ENCODE measurements around the gene SCFD2.
A peak's percentile ranks its signal among the peaks of the same experiment; 100 is the strongest.
"Not testable (repeated sequence)": the region's sequence is repeated elsewhere in the genome, so short reads cannot be mapped to it uniquely, and the experiment has no call there.

Gene SCFD2

DNA sequence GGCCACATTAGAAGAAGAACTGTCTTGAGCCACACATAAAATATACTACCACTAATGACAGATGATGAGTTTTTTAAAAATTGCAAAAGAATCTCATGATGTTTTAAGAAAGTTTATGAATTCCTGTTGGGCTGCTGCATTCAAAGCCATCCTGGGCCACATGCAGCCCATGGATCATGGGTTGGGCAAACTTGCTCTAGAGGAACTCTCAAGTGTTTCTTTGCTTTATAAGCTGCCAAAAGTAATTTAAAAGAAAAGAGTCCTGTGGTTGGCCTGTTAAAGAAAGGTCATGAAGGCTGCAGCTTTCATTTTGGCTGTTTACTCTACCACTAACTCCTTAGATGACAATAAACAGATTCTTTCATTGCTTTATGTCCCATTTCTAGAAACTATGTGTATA is 218.2 kb downstream of the SCFD2 start:
- Mint-ChIP-seq H3K36me3 (ENCODE audit: low read depth) (peaks cover 13% of the 10 kb centered on the region), H3K9me3 (no peaks in the 10 kb centered on the region), H3K27ac (no peak overlapping the region), H3K4me1 (ENCODE audit: low read depth) (peaks cover 5% of the 10 kb centered on the region), H3K27me3 (ENCODE audit: low read depth) (no peaks in the 10 kb centered on the region), H3K4me3 (no peak overlapping the region)
- DNase-seq (ENCODE audit: low spot score) = no peak

DNA sequence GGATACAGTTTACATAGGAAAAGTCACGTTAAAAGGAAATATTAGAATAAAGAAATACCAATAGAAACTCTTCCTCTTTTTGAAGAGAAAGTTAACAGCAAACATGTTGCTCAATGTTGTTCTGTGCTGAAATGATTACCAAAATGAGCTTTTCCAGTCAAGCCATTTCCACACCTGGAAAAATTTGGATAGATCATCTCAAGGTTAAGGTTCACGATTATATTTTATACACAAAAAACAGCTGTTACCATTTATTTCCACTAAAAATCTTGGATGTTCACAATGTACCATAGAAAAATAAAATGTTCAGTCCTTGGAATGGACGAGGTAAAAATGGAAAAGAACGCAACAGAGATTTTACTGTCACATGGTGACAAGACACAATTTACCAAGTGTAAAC is 218.7 kb downstream of the SCFD2 start:
- Mint-ChIP-seq H3K27ac (no peak overlapping the region), H3K36me3 (ENCODE audit: low read depth) (peaks cover 13% of the 10 kb centered on the region), H3K4me1 (ENCODE audit: low read depth) (peaks cover 5% of the 10 kb centered on the region), H3K9me3 (no peaks in the 10 kb centered on the region), H3K27me3 (ENCODE audit: low read depth) (no peaks in the 10 kb centered on the region), H3K4me3 (no peak overlapping the region)
- DNase-seq (ENCODE audit: low spot score) = no peak

DNA sequence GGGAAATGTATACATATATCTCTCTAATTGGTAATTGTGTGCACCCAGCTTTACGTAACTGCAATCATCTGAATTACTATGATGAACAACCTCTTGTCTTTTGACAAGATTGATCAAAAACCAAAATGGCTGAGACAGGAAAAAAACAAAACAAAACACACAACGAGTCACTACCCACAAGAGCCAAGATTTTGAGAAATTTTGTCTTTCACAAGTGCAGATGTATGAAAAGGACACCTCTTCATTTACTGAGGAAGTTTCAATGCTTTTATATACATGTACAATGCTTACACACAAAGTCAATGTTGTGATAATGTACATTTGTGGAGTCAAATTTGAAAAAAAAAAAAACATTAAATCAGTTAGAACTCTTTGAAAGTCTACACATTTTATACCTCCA is 224.6 kb downstream of the SCFD2 start:
- H3K9me3 Mint-ChIP-seq = peaks cover 3% of the 10 kb centered on the region

DNA sequence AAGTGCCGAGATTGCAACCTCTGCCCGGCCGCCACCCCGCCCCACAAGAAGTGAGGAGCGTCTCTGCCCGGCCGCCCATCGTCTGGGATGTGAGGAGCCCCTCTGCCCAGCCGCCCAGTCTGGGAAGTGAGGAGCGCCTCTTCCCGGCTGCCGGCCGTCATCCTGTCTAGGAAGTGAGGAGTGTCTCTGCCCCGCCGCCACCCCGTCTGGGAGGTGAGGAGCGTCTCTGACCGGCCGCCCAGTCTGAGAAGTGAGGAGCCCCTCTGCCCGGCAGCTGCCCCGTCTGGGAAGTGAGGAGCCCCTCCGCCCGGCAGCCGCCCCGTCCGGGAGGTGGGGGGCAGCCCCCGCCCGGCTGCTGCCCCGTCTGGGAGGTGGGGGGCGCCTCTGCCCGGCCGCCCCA is 226.6 kb downstream of the SCFD2 start:
- H3K36me3 Mint-ChIP-seq (ENCODE audit: low read depth); H3K9me3 Mint-ChIP-seq; H3K27ac Mint-ChIP-seq; DNase-seq (ENCODE audit: low spot score); H3K4me3 Mint-ChIP-seq; H3K4me1 Mint-ChIP-seq (ENCODE audit: low read depth); H3K27me3 Mint-ChIP-seq (ENCODE audit: low read depth): not testable (repeated sequence)

More for the DNA sequence above, 224.6 kb downstream of the SCFD2 start:
- Mint-ChIP-seq H3K27ac (no peak overlapping the region), H3K36me3 (ENCODE audit: low read depth) (peaks cover 17% of the 10 kb centered on the region), H3K4me1 (ENCODE audit: low read depth) (peaks cover 9% of the 10 kb centered on the region), H3K27me3 (ENCODE audit: low read depth) (no peaks in the 10 kb centered on the region), H3K4me3 (no peak overlapping the region)
- DNase-seq (ENCODE audit: low spot score) = no peak

DNA sequence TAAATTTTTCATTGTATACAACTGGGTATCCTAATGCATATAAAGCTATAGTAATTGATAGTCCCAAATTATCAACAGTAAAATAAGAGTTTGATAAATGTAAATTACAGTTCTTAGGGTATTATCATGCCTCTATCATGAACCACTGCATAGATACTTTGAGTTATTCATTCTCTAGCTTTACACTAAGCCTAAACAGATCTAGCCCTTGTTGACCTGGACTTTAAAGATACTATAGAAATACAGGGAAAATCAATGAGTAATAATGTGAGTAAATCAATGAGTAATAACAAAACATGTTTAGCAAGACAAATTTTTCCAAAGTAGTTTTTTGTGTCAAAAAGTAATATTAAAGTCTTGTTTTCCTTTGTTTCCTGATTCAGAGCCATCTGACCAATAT is 228.4 kb downstream of the SCFD2 start:
- no peak for DNase-seq (ENCODE audit: low spot score)
- no peak overlapping the region for H3K4me3 Mint-ChIP-seq
- peaks cover 9% of the 10 kb centered on the region for H3K36me3 Mint-ChIP-seq (ENCODE audit: low read depth)
- H3K27ac Mint-ChIP-seq = no peak overlapping the region
- no peaks in the 10 kb centered on the region for H3K27me3 Mint-ChIP-seq (ENCODE audit: low read depth)
- peaks cover 9% of the 10 kb centered on the region for H3K4me1 Mint-ChIP-seq (ENCODE audit: low read depth)
- H3K9me3 Mint-ChIP-seq = peaks cover 6% of the 10 kb centered on the region

DNA sequence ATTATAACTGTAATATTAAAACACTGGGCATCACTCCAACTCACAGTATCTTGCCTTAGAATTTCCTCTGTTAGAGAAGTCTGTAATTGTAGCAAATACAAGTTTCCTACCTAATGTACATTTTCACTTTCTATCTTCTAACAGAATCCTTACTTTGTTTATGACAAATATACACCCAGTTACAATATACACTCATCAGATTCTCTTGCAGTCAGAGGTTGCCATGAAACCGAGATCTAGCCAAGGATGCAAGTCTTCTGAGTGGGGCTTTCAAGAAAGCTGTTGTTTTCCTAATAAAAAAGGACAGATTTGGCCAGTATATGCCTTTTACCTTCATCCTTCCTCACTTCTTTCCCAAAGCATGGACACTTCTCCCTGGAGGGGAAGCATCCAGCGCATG is 228.9 kb downstream of the SCFD2 start:
- Mint-ChIP-seq H3K27ac (no peak overlapping the region), H3K4me1 (ENCODE audit: low read depth) (peaks cover 9% of the 10 kb centered on the region), H3K27me3 (ENCODE audit: low read depth) (no peaks in the 10 kb centered on the region), H3K36me3 (ENCODE audit: low read depth) (peaks cover 6% of the 10 kb centered on the region), H3K9me3 (peaks cover 6% of the 10 kb centered on the region), H3K4me3 (no peak overlapping the region)
- no peak for DNase-seq (ENCODE audit: low spot score)

DNA sequence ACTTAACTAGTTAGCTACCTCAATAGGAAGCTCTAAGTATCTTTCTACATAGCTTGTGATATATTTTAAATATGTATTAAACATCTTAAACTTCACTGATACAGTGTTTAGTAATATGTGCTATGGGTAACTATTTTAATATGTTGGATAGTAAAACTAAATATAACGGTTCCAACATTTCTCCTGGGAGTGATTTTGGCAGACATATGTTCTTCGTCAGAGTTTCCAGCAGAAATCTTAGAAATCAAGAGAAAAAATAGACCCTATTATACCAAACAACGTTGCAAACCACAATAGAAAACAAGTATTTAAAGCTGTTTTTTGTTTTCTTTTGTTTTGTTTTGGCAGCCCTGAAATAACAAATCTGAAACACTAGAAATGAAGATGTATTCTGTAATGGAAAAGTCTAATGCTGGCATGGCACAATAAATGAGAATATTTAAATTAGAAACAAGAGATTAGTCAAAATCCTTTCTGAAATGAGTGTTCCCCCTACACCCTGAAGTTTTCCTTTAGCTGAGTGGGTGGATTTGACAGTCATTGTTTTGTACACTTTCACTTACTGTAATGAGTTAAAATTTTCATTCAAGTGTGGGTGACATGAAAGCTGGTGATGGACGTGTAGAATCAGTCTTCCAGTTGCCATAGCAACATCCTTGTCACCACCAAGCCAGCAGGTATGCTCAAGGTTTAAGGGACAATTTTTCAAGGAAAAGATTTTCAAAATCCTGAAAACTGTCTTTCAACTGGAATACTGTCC is 233.5 kb downstream of the SCFD2 start:
- H3K4me3 Mint-ChIP-seq = no peak overlapping the region
- no peak overlapping the region for H3K27ac Mint-ChIP-seq
- H3K9me3 Mint-ChIP-seq = peaks cover 3% of the 10 kb centered on the region
- H3K36me3 Mint-ChIP-seq (ENCODE audit: low read depth) = peaks cover 9% of the 10 kb centered on the region
- H3K27me3 Mint-ChIP-seq (ENCODE audit: low read depth) = no peaks in the 10 kb centered on the region
- DNase-seq (ENCODE audit: low spot score) = peak; percentile 46
- peaks cover 9% of the 10 kb centered on the region for H3K4me1 Mint-ChIP-seq (ENCODE audit: low read depth)

DNA sequence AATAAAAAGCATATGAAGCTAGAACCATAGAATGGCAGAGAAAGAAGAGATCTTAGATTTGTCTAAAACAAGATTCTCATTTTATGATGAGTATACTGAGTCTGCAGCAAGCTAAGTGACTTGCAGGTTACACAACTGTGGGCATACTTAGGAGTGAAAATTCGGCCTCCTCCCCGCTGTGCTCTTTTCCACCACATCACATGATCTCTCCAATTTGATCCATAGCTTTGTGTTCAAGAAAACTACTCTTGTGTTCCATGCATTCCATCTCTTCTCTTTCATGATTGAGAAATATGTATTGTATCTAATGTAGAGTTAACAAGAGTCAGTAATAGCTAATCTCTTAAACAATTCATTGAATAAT is 234.3 kb downstream of the SCFD2 start:
- H3K4me1 Mint-ChIP-seq (ENCODE audit: low read depth) = peaks cover 6% of the 10 kb centered on the region
- H3K9me3 Mint-ChIP-seq = peaks cover 3% of the 10 kb centered on the region
- no peak for DNase-seq (ENCODE audit: low spot score)
- no peaks in the 10 kb centered on the region for H3K27me3 Mint-ChIP-seq (ENCODE audit: low read depth)
- no peak overlapping the region for H3K27ac Mint-ChIP-seq
- H3K4me3 Mint-ChIP-seq = no peak overlapping the region
- H3K36me3 Mint-ChIP-seq (ENCODE audit: low read depth) = peaks cover 9% of the 10 kb centered on the region

DNA sequence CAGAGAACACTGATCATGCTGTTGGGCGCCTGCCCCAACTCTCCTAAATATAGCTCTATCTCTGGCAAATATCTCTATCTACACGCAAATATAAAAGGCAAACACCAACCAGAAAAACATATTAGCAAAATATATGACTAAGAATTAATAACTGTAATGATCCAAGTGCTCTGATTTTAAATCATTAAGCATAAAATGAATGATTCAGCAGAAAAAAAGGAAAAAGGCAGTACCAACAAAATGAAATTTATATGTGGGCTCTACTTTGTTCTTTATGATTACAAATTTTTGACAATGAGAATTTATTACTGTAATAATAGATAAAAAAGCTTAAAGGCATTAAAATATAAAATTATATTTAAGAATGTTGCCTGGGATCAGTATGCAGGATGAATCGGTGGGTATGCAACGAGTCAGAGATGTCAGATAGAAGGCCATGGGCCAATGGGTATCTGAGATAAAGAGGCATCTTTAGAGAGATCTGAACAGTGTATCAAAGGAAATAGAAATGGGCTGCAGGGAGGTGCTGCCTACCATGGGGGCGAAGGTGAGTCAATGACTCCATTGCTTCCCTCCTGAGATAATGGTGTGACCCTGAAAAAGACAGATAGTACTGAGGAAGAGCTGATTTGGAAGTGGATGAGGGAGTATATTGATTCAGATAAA is 234.8 kb downstream of the SCFD2 start:
- DNase-seq (ENCODE audit: low spot score) = peak; percentile 21
- H3K36me3 Mint-ChIP-seq (ENCODE audit: low read depth) = peaks cover 9% of the 10 kb centered on the region
- no peak overlapping the region for H3K4me3 Mint-ChIP-seq
- no peaks in the 10 kb centered on the region for H3K27me3 Mint-ChIP-seq (ENCODE audit: low read depth)
- peaks cover 3% of the 10 kb centered on the region for H3K9me3 Mint-ChIP-seq
- no peak overlapping the region for H3K27ac Mint-ChIP-seq
- peaks cover 6% of the 10 kb centered on the region for H3K4me1 Mint-ChIP-seq (ENCODE audit: low read depth)

DNA sequence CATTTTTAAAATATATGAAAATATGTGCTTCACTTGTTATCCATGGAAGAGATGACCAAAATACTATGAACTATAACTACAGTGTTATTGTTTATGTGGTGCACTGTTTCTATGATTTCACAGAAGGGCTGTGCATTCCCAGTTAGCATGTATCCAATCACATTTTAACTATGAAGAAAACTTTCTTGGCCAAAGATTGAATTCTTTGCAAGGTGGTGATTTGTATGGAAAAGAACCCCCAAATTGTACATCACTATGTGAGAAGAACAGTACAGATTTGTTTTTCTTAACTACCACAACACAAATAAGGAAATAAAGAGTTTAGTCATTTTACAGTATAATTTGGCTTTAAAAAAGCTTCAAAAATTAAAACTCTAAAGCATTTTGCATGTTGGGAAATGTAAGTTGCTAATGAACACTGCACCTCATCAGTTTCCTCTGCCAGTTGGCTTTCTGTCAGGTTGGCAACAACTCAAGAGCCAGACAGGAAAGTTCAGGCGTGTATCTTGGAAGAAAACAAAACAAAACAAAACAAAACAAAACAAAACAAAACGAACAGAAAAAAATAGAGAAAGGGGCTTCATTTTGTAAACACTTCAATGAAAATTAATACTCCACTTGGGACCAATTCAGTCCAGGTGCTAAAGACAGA is 237.0 kb downstream of the SCFD2 start:
- DNase-seq (ENCODE audit: low spot score) = no peak

DNA sequence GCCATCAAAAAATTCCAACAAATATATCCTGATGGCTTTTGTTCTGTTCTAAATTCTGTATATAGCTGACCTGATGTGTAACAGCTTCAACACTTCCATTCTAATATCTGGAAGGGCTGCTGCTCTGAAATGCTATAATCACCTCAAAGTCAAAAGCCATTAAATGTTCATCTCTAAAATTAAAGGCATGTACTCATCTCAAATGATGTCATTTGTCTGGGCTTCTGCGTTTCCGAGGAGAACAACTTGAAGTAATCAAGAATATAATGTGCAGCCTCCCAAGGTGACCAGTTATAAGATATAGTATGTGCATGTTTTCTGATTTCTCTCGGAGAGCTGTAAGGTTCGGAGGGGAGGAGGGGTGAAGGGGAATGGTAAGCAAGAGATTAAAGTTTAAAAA is 237.6 kb downstream of the SCFD2 start:
- Mint-ChIP-seq H3K36me3 (ENCODE audit: low read depth) (peaks cover 5% of the 10 kb centered on the region), H3K4me1 (ENCODE audit: low read depth) (peaks cover 6% of the 10 kb centered on the region), H3K27me3 (ENCODE audit: low read depth) (no peaks in the 10 kb centered on the region), H3K27ac (no peak overlapping the region), H3K4me3 (no peak overlapping the region), H3K9me3 (no peaks in the 10 kb centered on the region)
- no peak for DNase-seq (ENCODE audit: low spot score)

More for the DNA sequence above, 237.0 kb downstream of the SCFD2 start:
- Mint-ChIP-seq H3K36me3 (ENCODE audit: low read depth) (peaks cover 6% of the 10 kb centered on the region), H3K27me3 (ENCODE audit: low read depth) (no peaks in the 10 kb centered on the region), H3K9me3 (no peaks in the 10 kb centered on the region), H3K4me1 (ENCODE audit: low read depth) (peaks cover 6% of the 10 kb centered on the region), H3K27ac (no peak overlapping the region), H3K4me3 (no peak overlapping the region)

DNA sequence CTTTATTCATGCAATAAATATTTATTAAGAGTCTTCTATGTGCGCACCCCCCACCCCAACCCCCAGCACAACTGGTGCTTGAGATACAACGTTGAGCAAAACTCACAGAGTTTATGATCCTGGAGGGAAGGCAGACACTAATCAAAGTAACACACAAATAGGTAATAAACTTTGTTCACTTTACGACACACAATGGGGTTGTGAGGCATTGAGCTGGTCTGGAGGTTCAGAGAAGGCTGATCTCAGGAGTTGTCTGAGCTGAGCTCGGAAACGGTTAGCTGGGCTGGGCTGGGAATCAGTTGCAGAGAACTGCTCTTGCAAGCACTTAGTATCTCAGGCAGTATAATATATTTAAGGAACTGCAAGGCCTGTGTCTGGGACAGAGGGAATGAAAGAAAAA is 238.5 kb downstream of the SCFD2 start:
- Mint-ChIP-seq H3K4me1 (ENCODE audit: low read depth) (peaks cover 3% of the 10 kb centered on the region), H3K9me3 (no peaks in the 10 kb centered on the region), H3K36me3 (ENCODE audit: low read depth) (peaks cover 5% of the 10 kb centered on the region), H3K27me3 (ENCODE audit: low read depth) (no peaks in the 10 kb centered on the region), H3K27ac (no peak overlapping the region), H3K4me3 (no peak overlapping the region)
- no peak for DNase-seq (ENCODE audit: low spot score)

DNA sequence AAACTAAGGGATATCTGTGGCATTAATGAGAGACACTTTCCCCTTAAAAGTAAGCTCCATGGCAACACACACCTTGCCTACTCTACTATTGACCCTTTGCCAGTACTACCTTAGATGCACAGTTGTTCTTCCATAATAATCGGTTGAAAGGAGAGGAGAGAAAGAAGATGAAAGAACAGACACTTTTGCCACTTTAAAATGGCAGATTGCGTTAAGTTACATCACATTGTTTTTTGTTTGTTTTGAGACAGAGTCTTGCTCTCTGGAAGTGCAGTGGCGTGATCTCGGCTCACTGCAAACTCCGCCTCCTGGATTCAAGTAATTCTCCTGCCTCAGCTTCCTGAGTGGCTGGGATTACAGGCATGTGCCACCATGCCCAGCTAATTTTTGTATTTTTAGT is 239.8 kb downstream of the SCFD2 start:
- no peak overlapping the region for H3K27ac Mint-ChIP-seq

DNA sequence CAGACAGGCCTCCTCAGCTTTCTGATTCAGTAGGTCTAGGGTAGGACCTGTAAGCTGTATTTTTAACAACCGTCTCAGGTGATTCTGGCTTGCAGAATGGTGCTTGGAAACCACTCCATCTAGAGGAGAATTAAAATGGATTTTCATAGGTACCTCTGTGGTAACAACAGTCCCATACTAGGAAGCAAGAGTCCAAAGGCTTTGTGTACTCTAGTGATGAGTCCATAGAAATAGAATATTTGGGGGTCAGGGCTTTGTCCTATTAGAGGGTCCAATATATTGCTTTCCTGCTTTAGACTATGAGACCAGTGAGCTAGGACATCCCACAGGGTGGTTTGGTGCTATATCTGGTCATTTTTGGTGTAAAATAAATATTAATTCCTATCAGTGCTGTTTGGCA is 242.0 kb downstream of the SCFD2 start:
- no peaks in the 10 kb centered on the region for H3K27me3 Mint-ChIP-seq (ENCODE audit: low read depth)
- H3K4me1 Mint-ChIP-seq (ENCODE audit: low read depth) = no peaks in the 10 kb centered on the region
- H3K9me3 Mint-ChIP-seq = no peaks in the 10 kb centered on the region
- no peak overlapping the region for H3K27ac Mint-ChIP-seq
- no peaks in the 10 kb centered on the region for H3K36me3 Mint-ChIP-seq (ENCODE audit: low read depth)
- H3K4me3 Mint-ChIP-seq = no peak overlapping the region
- no peak for DNase-seq (ENCODE audit: low spot score)

More for the DNA sequence above, 239.8 kb downstream of the SCFD2 start:
- no peak for DNase-seq (ENCODE audit: low spot score)
- Mint-ChIP-seq H3K27me3 (ENCODE audit: low read depth) (no peaks in the 10 kb centered on the region), H3K4me1 (ENCODE audit: low read depth) (no peaks in the 10 kb centered on the region), H3K36me3 (ENCODE audit: low read depth) (peaks cover 2% of the 10 kb centered on the region), H3K4me3 (no peak overlapping the region), H3K9me3 (no peaks in the 10 kb centered on the region)
